ENCODE results near the gene IGSF22.

DNA sequence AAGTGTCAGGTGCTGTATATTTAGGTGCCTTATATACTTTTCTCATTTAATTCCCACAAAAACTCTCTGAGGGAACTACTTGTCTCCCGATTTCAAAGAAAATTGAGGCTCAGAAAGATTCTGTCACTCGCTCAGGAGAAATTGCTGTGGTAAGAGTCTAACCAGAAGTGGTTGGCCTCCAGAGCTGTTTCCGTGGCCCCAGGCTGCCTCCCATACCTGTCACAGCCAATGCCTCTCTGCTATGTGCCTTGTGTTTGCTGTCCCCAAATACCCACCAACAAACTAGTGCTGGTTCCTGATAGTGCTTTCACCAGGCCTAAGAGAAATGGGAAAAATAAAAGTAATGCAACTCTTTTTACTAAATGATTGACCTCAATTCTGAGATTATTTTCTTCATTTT, 48.4 kb downstream of the IGSF22 start:
- TF ChIP-seq, protein P1, sequence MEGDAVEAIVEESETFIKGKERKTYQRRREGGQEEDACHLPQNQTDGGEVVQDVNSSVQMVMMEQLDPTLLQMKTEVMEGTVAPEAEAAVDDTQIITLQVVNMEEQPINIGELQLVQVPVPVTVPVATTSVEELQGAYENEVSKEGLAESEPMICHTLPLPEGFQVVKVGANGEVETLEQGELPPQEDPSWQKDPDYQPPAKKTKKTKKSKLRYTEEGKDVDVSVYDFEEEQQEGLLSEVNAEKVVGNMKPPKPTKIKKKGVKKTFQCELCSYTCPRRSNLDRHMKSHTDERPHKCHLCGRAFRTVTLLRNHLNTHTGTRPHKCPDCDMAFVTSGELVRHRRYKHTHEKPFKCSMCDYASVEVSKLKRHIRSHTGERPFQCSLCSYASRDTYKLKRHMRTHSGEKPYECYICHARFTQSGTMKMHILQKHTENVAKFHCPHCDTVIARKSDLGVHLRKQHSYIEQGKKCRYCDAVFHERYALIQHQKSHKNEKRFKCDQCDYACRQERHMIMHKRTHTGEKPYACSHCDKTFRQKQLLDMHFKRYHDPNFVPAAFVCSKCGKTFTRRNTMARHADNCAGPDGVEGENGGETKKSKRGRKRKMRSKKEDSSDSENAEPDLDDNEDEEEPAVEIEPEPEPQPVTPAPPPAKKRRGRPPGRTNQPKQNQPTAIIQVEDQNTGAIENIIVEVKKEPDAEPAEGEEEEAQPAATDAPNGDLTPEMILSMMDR (IDR thresholded peaks at IDR 0.05), result no peak
- TF ChIP-seq POLR2A (IDR thresholded peaks at IDR 0.05), result no peak

Data from stomach (tissue), 4 donors.